ENCODE results near the gene USP6NL.

USP6NL gene

DNA sequence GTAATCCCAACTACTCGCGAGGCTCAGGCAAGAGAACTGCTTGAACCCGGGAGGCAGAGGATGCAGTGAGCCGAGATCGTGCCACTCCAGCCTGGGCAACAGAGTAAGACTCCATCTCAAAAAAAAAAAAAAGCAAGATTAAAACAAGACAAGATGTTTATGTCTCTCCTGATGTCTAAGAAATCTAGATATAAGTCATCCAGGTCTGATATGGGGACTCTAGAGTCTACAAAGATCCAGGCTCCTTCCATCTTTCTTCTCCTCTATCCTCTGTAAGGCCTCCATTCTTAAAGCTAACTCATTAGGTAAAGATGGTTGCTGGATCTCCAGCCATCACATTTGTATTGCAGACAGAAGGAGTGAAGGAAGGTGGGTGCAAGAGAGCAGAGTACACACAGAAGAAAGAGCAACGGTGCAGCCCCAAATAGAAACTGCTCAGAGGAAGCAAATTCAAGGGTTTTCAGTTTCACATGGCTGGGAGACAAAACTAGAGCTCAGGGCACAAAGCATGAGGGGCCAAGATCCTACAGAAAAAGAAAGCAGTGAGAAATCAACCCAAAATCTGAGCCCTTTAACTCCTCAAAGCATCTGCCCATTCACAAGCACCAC, 57.6 kb downstream of the USP6NL start:
- DNase-seq: no peak

DNA sequence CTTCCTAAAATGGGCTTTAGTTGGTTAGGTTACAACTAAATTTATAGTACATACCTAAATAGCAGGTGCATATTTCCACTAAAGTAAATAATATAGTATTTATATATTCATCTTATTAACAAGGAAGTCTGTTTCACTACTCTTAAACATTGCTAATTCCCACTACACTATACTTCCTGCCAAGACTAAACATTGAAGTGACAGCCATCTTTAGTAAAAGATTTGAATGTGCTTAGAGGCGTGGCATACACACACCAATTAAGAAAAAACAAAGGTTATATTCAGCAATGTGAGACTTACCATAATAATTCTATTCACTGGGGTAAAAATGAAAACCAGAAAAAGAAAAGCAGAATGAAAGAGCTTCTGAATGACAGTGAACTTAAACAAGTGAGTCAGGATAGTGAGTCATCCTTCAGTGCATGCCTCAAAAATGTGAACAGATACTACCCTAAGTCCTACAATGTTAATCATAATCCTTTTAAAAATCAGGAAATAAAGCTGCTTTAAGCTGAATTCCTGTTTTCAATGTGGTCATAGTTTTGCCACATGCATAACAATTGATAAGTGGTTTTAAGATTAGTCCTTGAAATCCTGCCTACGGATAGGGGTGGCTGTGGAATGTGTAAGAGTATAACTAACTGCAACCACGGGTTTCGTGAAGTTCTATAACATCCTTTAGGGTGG, 59.4 kb downstream of the USP6NL start:
- no peak for DNase-seq

GRCh38 chr10:11551104-11551503, 60.3 kb downstream of the USP6NL start:
- DNase-seq: no peak

GRCh38 chr10:11548768-11549099, 62.7 kb downstream of the USP6NL start:
- no peak for DNase-seq

DNA sequence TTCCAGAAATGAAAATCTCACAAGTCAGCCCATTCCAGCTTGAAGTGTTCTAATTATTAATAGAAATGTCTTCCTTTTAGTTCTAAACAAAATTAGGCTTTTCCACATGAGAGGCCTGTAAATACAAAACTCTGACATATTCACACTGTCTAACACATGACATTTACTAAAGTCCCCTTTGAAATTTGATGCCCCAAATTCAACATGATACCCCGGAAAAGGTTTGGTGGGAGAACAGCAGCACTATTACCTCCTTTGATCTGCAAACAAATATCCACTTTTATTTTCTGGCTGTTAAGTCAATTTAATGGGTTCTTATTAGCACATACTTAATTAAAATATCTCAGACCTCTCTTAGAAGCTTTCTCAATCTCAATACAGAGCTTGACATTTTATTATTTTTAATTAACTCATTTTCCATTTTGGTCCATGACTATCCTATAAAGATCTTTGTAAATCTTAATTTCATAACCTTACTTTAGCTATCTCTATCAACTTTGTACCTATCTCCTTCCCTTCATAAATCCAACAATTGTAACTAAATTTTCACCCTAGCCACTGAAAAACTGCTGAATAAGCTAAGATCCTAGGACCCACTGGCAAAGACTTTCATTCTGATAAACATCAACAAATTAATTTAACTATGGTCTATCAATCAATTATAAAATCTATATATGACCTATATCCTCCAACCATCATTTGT, 63.2 kb downstream of the USP6NL start:
- DNase-seq: no peak

- no peak for DNase-seq
These were observed 64.9 kb downstream of the USP6NL start for GRCh38 chr10:11546581-11546980.

- no peak for DNase-seq
These were observed 70.2 kb downstream of the USP6NL start for GRCh38 chr10:11541296-11541695.

DNA sequence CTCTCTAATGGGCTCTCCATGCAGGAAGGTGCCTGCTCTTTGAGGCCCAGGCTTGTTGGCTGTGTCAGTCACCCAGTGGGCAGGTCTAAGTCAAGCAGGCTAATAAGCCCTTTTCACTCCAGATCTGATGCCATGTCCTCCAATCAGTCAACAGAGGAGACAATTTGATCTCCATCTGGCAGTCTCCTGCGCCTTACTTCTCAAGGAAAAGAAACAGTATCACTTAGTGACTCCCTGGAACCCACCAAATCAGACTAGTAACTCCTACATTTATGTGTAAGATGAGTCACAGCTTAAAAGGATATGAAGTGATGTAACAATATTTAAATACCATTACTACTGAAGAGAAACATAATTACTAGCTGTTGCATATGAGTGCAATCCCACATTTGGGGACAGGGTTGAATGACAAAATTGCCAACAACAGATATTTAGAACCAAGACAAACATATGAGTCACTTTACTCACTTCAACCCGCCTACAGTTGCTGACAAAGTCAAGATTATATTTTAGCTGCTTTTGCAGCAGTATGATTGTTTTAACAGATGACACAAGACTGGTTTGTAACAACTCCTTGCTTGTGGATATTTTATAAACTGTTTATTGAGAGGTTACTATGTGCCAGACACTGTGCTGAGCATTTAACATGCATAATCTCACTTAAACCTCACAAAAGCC, 72.1 kb downstream of the USP6NL start:
- no peak for DNase-seq

DNA sequence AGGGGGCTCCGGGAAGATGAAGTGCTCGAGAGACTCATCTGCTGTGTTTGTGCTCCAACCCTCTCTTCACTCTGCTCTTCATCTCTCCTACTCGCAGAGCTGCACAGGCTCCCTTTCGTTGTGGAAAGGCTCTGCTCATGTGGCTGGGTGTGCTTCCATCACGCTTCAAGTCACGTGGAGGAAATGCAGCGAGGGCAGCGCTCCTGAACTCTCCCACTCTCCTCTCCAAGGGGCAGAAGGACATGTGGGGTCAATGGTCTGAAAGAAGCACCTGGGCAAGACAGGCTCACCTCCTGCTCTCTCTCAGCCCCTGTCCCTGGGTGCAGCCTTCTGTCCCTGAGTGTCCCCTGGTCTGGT, 72.6 kb downstream of the USP6NL start:
- DNase-seq: no peak

DNA sequence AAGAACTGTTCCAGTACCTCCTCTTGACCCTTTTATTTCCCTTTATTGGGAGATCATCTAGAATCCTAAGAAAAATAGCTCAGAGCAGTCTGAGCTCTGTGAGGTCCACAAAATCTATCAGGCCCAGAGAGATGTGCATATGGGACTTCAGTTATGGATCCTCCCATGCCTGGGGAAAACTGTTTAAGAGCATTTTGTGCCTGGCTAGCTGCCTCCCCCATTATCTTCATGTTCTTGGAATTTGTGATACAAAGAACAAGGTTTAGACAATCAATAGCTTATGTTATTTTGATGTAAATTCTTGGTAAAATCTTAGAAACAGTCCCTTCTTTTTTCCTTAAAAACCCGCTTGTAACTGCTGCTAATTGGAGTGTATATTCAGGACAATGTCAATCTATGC, 75.2 kb downstream of the USP6NL start:
- no peak for DNase-seq

GRCh38 chr10:11535346-11535959, 76.0 kb downstream of the USP6NL start:
- no peak for DNase-seq

DNA sequence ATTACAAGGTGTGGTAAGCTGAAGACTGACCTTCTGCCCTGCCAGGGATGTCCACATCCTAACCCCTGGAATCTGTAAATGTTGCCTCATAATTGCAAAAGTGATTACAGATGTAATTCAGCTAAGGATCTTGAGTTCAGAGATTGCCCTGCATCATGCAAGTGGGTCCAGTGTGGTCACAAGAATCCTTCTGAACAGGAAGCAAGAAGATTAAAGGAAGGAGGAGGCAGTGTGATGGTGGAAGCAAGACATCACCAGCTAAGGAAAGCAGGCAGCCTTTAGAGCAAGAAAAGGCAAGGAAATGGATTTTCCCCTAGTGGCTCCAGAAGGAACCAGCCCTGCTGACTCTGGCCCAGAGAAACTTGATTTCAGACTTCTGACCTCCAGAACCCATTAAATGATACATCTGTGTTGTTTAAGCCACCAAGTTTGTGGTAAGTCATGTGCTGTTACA, 78.1 kb downstream of the USP6NL start:
- DNase-seq: no peak

DNA sequence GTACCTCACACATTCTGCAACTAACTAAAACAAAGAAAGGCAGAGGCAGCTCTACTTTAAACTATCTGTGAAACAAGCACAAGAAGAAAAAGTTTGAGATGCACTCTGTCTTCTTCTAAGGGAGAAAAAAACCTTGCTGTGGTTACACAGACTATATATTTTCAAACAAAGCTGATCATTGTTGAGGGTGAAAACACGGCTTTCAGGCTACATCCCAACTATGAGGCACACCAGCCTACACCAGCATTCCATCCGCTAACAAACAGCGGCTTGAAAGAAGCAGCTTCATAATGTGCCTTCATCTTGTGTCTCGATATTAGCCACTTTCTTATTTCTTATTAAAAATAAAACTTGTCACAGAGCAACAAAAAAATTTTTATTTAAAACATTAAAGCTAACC, 79.1 kb downstream of the USP6NL start:
- DNase-seq: peak in 1 of 56 donors; percentile 15

- no peak for DNase-seq
These were observed 80.6 kb downstream of the USP6NL start for GRCh38 chr10:11530806-11531205.

GRCh38 chr10:11529276-11529903, 82.1 kb downstream of the USP6NL start:
- no peak for DNase-seq

DNA sequence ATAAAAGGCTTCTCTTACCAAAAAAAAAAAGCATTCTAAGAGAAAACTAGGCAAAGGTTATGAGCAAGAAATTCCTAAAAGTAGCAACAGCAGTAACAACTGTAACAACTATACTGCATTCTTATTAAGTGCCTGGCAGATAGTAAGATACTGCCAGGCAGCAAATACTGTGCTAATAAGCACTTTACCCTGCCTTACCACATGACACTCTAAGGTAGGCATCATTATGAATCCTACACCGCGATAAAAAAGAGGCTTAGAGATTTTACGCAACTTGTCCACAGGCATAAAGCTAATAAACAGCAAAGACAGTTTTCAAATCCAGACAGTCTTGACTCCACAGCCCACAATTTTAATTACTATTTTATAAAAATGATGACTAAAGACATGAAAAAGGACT, 83.2 kb downstream of the USP6NL start:
- no peak for DNase-seq

- DNase-seq: no peak
These were observed 83.7 kb downstream of the USP6NL start for GRCh38 chr10:11527691-11528255.

DNA sequence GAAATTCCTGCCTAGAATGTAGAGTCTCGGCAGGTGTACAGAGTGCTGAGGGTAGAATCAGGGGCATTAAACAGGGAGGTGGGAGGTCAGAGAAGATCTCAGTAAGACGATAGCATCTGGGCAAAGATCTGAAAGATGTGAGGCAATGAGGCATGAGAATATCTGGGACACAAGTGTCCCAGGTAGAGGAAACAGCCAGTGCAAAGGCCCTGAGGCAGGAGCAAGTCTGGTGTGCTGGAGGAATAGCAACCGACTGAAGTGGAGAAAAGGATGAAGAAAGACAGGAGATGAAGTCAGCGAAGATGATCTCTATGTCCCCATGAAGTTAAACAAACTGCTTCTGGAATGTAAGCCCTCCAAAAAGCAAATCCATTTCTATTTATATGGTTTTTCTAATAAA, 84.4 kb downstream of the USP6NL start:
- DNase-seq: no peak

DNA sequence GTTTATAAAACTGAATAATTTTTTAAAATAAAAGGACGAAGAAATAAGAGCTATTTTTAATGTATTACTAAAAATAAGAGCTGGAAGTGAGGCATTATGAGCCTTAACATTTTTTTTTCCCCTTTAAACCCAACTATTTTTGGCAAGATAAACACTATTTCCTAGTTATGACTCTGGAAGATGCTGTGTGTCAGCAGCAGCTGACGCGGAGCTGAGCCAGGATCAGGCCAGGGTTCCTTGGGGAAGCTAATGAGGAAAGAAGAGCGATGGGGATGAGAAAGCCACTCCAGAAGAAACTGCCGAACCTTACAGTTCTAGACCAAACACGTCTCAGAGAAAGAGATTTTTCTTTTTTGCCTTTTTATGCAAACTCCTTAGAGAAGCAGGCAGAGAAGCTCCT, 85.9 kb downstream of the USP6NL start:
- no peak for DNase-seq

- DNase-seq: no peak
These were observed 88.6 kb downstream of the USP6NL start for GRCh38 chr10:11522821-11523245.

GRCh38 chr10:11521860-11522259, 89.6 kb downstream of the USP6NL start:
- DNase-seq: no peak

All from nucleus accumbens (tissue), 56 donors.